Sigmoid colon (tissue), 7 donors: Measurements from ENCODE around the gene MRPL19. TPM values are rescaled to one million over a fixed set of nuclear protein-coding genes. Genes with fewer than 3 reads are reported as not detected.

ENCODE experiments used
- DNase-seq: peaks from one replicate; pipeline ENCODE4 v3.0.0-alpha.2; 2019
- H3K27ac ChIP-seq, 4 donors: fragments of 200-600 bp; sonication (generic); one replicate each; pipeline ENCODE4 v1.5.1; 2016 to 2019; ENCODE audit warnings: mild to moderate bottlenecking in 1 of 4
- H3K27me3 ChIP-seq, 3 donors: fragments of 200-600 bp; sonication (generic); one replicate each; pipeline ENCODE4 v1.5.1; 2019; ENCODE audit warnings: mild to moderate bottlenecking in 1 of 3
- H3K36me3 ChIP-seq, 4 donors: fragments of 200-600 bp; sonication (generic); one replicate each; pipeline ENCODE4 v1.5.1; 2016 to 2019
- H3K4me1 ChIP-seq, 4 donors: fragments of 200-600 bp; sonication (generic); one replicate each; pipeline ENCODE4 v1.5.1; 2017 to 2019
- H3K4me3 ChIP-seq, 4 donors: fragments of 200-600 bp; sonication (generic); one replicate each; pipeline ENCODE4 v1.5.1; 2017 to 2019; ENCODE audit warnings: mild to moderate bottlenecking in 2 of 4, moderate library complexity in 1 of 4
- H3K9me3 ChIP-seq, 4 donors: fragments of 200-600 bp in 3 of 4; sonication (generic) in 3 of 4; one replicate each; pipeline versions ENCODE4 v1.5.1 to v1.6.1; 2013 to 2019
- EP300 ChIP-seq, 4 donors: sonication (generic); formaldehyde crosslinking; IDR thresholded peaks; one replicate each; pipeline ENCODE4 v1.6.1; 2017; ENCODE audit warnings: antibody characterized with exemption in 4 of 4
- POLR2A ChIP-seq, 2 donors: fragments of 450-650 bp; IDR thresholded peaks; one replicate each; pipeline ENCODE4 v1.6.1; 2016; ENCODE audit warnings: antibody characterized with exemption in 2 of 2, mild to moderate bottlenecking in 2 of 2, moderate library complexity in 2 of 2
- POLR2AphosphoS5 ChIP-seq, 4 donors: sonication (generic); formaldehyde crosslinking; IDR thresholded peaks; one replicate each; pipeline ENCODE4 v1.6.1; 2017; ENCODE audit warnings: antibody characterized with exemption in 4 of 4
- WGBS, 2 donors: extraction: QIAGEN DNeasy Blood & Tissue Kit; methylation state at CpG; one replicate each; pipeline ENCODE4 v1.1.7; 2013; 5-methylcytosine and 5-hydroxymethylcytosine counted together
- intact Hi-C: fragments of 100-400 bp; cut with DNase I; formaldehyde crosslinking; loops from one replicate; pipeline ENCODE4 v1.15.1; 2023
- polyA plus RNA-seq, 3 donors: library from polyadenylated mRNA; stranded (reverse); fragments of 200-250 nt; gene quantifications; one replicate each; pipeline ENCODE4 v1.2.3, GENCODE V29; 2013
- total RNA-seq, 4 donors: library from RNA; depleted of rRNA; stranded (reverse); fragments of >200 nt; gene quantifications; one replicate each; pipeline ENCODE4 v1.1.0, GENCODE V29; 2016
- TF ChIP-seq, protein P1 (sequence below), 4 experiments: fragments of 450-650 bp in 3 of 4; fragments of 200-600 bp in 1 of 4; IDR thresholded peaks; one replicate each; pipeline ENCODE4 v1.5.1; 2016 to 2019; ENCODE audit warnings: antibody characterized with exemption in 4 of 4, mild to moderate bottlenecking in 3 of 4, moderate library complexity in 2 of 4
- donor health status: healthy with polysubstance abuse.
- donor health status: Bipolar disorder and iron deficiency.
- donor health status: healthy.

MRPL19 gene
- total and polyA plus RNA-seq, 7 donors: 24.8 to 52.1 (median 36.4) TPM

DNA sequence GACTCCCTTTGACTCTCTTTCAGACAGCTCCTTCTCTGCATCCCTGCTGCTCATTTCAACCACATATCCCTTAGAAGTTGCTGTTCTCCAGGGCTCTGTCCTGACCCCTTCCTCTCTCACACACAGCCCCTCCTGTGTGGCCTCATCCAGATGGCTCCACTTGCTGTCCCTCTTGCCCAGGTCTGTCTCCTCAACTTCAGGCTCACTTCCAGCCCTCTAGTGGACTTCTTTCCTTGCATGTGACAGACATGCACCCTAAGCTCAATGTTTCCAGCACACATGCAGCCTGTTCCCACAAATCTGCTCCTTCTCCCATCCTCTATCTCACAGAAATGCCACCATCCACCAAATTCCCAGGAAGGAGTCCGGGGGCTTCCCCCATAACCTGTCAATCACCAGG, 9.0 kb upstream of the MRPL19 start:
- no peaks in the 10 kb centered on the region for H3K9me3 ChIP-seq
- no peak overlapping the region for H3K4me3 ChIP-seq
- DNase-seq: no peak
- TF ChIP-seq EP300 (IDR thresholded peaks at IDR 0.05) (no peak), POLR2A (IDR thresholded peaks at IDR 0.05) (no peak), POLR2AphosphoS5 (IDR thresholded peaks at IDR 0.05) (no peak)
- TF ChIP-seq, protein P1, sequence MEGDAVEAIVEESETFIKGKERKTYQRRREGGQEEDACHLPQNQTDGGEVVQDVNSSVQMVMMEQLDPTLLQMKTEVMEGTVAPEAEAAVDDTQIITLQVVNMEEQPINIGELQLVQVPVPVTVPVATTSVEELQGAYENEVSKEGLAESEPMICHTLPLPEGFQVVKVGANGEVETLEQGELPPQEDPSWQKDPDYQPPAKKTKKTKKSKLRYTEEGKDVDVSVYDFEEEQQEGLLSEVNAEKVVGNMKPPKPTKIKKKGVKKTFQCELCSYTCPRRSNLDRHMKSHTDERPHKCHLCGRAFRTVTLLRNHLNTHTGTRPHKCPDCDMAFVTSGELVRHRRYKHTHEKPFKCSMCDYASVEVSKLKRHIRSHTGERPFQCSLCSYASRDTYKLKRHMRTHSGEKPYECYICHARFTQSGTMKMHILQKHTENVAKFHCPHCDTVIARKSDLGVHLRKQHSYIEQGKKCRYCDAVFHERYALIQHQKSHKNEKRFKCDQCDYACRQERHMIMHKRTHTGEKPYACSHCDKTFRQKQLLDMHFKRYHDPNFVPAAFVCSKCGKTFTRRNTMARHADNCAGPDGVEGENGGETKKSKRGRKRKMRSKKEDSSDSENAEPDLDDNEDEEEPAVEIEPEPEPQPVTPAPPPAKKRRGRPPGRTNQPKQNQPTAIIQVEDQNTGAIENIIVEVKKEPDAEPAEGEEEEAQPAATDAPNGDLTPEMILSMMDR (IDR thresholded peaks at IDR 0.05): no peak
- no peaks in the 10 kb centered on the region for H3K27me3 ChIP-seq
- 47 to 53% methylated on average over 1 of the region's 1 CpG for WGBS, 2 donors
- H3K36me3 ChIP-seq: no peaks in the 10 kb centered on the region
- no peak overlapping the region for H3K27ac ChIP-seq
- H3K4me1 ChIP-seq: peaks cover 0 to 7% (median 0%) of the 10 kb centered on the region in 4 donors
- intact Hi-C loops: no loop called here

DNA sequence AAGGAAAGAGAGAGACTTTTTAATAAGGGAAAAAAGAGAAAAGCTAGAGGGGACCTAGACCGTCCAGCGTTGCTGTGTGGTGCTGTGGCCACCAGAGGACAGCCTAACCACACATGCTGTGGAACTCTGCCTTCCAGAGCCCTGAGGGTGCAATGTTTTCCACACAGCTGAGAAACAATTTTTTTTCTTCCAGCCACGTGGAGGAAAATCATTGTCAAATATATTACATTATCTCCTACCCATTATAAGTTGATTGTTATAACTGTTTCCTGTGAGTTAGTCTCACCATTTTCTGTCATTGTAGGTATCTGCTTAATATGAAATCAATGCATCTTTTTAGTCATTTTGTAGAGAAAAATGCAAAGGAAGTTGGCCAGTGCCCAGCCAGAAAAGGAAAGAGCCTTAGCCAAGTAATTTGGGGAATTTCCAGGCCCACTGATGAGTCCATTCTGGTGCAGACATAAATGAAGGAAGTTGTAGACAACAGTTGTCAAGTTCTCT, 5.9 kb upstream of the MRPL19 start:
- Histone ChIP-seq H3K27ac (peak overlapping the region in 2 of 4 donors; percentile 1 to 48), H3K4me1 (peaks cover 0 to 7% (median 2%) of the 10 kb centered on the region in 4 donors), H3K36me3 (no peaks in the 10 kb centered on the region), H3K9me3 (no peaks in the 10 kb centered on the region), H3K27me3 (no peaks in the 10 kb centered on the region), H3K4me3 (no peak overlapping the region)
- WGBS, 2 donors: 0 to 1% methylated on average over 3 of the region's 3 CpGs
- TF ChIP-seq, protein P1 (IDR thresholded peaks at IDR 0.05): peak; percentile 84 to 97 (median 91)
- TF ChIP-seq EP300 (IDR thresholded peaks at IDR 0.05): no peak
- TF ChIP-seq POLR2AphosphoS5 (IDR thresholded peaks at IDR 0.05): no peak
- no peak for TF ChIP-seq POLR2A (IDR thresholded peaks at IDR 0.05)
- DNase-seq: peak; percentile 72
- intact Hi-C loops: no loop called here

DNA sequence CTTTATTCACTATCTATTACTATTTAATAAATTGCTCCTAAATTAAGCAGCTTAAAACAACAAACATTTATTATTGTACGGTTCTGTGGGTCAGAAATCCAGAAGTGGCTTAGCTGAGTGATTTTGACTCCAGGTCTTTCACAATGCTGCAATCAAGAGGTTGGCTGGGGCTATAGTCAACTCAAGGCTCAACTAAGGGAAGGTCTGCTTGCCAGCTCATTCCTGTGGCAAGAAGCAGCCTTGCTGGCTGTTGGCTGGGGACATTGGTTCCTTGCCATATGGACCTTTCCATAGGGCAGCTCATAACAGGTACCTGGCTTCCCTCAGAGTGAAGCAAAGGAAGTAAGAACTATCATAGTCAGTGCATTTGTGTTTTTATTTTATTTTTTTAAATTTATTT, 5.0 kb upstream of the MRPL19 start:
- DNase-seq: no peak
- intact Hi-C loops: no loop called here
- Histone ChIP-seq H3K4me3 (no peak overlapping the region), H3K4me1 (peaks cover 0 to 15% (median 10%) of the 10 kb centered on the region in 4 donors), H3K27ac (no peak overlapping the region), H3K36me3 (no peaks in the 10 kb centered on the region), H3K9me3 (no peaks in the 10 kb centered on the region), H3K27me3 (no peaks in the 10 kb centered on the region)
- no peak for TF ChIP-seq EP300 (IDR thresholded peaks at IDR 0.05)
- TF ChIP-seq, protein P1 (IDR thresholded peaks at IDR 0.05): no peak
- no peak for TF ChIP-seq POLR2AphosphoS5 (IDR thresholded peaks at IDR 0.05)
- TF ChIP-seq POLR2A (IDR thresholded peaks at IDR 0.05): no peak
- WGBS, 2 donors: 88 to 89% methylated on average over 1 of the region's 1 CpG

DNA sequence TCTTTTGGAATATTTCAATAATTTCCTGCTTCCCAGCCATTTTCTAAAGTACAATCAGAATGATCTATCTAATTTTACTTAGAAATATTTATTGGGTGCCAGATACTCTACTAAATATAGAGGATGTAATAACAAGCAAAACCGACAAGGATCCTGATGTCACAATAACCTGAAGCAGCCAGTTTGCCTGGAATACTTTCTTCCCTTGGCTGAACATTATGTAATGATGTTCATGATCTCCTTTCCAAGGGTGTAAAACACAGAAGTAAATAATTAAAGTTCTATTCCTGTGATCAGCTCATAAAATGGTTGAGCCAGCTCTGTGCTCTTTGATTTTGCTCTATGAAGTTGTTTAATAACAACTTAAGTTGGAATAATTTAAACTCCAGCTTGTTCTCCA, 2.6 kb upstream of the MRPL19 start:
- 84 to 89% methylated on average over 1 of the region's 1 CpG for WGBS, 2 donors
- intact Hi-C loops: no loop called here
- H3K27ac ChIP-seq: peak overlapping the region in 3 of 4 donors; percentile 24 to 83 (median 81)

More for the DNA sequence above, 2.6 kb upstream of the MRPL19 start:
- Histone ChIP-seq H3K9me3 (no peaks in the 10 kb centered on the region), H3K36me3 (peaks cover 0 to 2% (median 0%) of the 10 kb centered on the region in 4 donors), H3K27me3 (no peaks in the 10 kb centered on the region), H3K4me3 (no peak overlapping the region), H3K4me1 (peaks cover 0 to 32% (median 16%) of the 10 kb centered on the region in 4 donors)
- TF ChIP-seq POLR2A (IDR thresholded peaks at IDR 0.05): no peak
- TF ChIP-seq POLR2AphosphoS5 (IDR thresholded peaks at IDR 0.05): no peak
- TF ChIP-seq, protein P1 (IDR thresholded peaks at IDR 0.05): no peak
- peak in 1 of 4 donors; percentile 7 for TF ChIP-seq EP300 (IDR thresholded peaks at IDR 0.05)
- no peak for DNase-seq
